SK-N-DZ (cell line): Measurements from ENCODE around the gene NDUFA13. TPM values are rescaled to one million over a fixed set of nuclear protein-coding genes. Genes with fewer than 3 reads are reported as not detected.
A peak's percentile ranks its signal among the peaks of the same experiment; 100 is the strongest.
"Not testable (repeated sequence)": the region's sequence is repeated elsewhere in the genome, so short reads cannot be mapped to it uniquely, and the experiment has no call there.

Source experiments
- DNase-seq: peaks from one replicate; pipeline ENCODE4 v3.0.0-alpha.2; 2015; ENCODE audit warnings: low spot score
- polyA plus RNA-seq, 2 experiments: library from polyadenylated mRNA; depleted of rRNA; stranded (reverse); fragments of >200 nt; gene quantifications; 2 replicates each; pipeline ENCODE4 v1.2.3, GENCODE V29; 2014

Gene NDUFA13
- polyA plus RNA-seq (2014; cell fraction: cytosol; rRNA removed) = 38.2 and 54.5 TPM in 2 replicates
- polyA plus RNA-seq (2014; cell fraction: nucleus; rRNA removed) = 66.8 and 68.6 TPM in 2 replicates

GRCh38 chr19:19515642-19516519 lies at the start of gene NDUFA13:
Gene NDUFA13 (plus strand): TSS chr19:19516225. CDS start chr19:19516239, 14 bp downstream.
- DNase-seq = peak; percentile 93

GRCh38 chr19:19468424-19469050 lies 47.5 kb upstream of the NDUFA13 start:
- no peak for DNase-seq

GRCh38 chr19:19470579-19470978 lies 45.4 kb upstream of the NDUFA13 start:
- DNase-seq = no peak

- DNase-seq = no peak
Observed at GRCh38 chr19:19471682-19472081, 44.3 kb upstream of the NDUFA13 start.

- not testable (repeated sequence) for DNase-seq
Observed at GRCh38 chr19:19472106-19472505, 43.9 kb upstream of the NDUFA13 start.

GRCh38 chr19:19475015-19475765 lies 40.8 kb upstream of the NDUFA13 start:
- DNase-seq = no peak

- no peak for DNase-seq
Observed at GRCh38 chr19:19475849-19476828, 39.9 kb upstream of the NDUFA13 start.

- no peak for DNase-seq
Observed at GRCh38 chr19:19477705-19478383, 38.2 kb upstream of the NDUFA13 start.

GRCh38 chr19:19480688-19481087 lies 35.3 kb upstream of the NDUFA13 start:
- no peak for DNase-seq

- DNase-seq = no peak
Observed at GRCh38 chr19:19482809-19483596, 33.0 kb upstream of the NDUFA13 start.

- DNase-seq = no peak
Observed at GRCh38 chr19:19485161-19485997, 30.6 kb upstream of the NDUFA13 start.

- DNase-seq = no peak
Observed at GRCh38 chr19:19485998-19486290, 30.1 kb upstream of the NDUFA13 start.

- DNase-seq = no peak
Observed at GRCh38 chr19:19486343-19487076, 29.5 kb upstream of the NDUFA13 start.

- DNase-seq = no peak
Observed at GRCh38 chr19:19487077-19487949, 28.7 kb upstream of the NDUFA13 start.

- no peak for DNase-seq
Observed at GRCh38 chr19:19487950-19488874, 27.8 kb upstream of the NDUFA13 start.
